B cell (primary cell): ENCODE results near the gene UNC5C.

Experiments
- EZH2 ChIP-seq: IDR thresholded peaks from 2 replicates; pipeline ENCODE4 v1.6.1; 2012; ENCODE audit warnings: borderline replicate concordance, low read depth, mild to moderate bottlenecking, moderate library complexity, low read length; ENCODE audit not compliant: insufficient read depth, poor library complexity, severe bottlenecking
- TF ChIP-seq, protein P1 (sequence below): fragments of 200-600 bp; IDR thresholded peaks from one replicate; pipeline ENCODE4 v1.8.0; 2022; ENCODE audit warnings: antibody characterized with exemption, mild to moderate bottlenecking

DNA sequence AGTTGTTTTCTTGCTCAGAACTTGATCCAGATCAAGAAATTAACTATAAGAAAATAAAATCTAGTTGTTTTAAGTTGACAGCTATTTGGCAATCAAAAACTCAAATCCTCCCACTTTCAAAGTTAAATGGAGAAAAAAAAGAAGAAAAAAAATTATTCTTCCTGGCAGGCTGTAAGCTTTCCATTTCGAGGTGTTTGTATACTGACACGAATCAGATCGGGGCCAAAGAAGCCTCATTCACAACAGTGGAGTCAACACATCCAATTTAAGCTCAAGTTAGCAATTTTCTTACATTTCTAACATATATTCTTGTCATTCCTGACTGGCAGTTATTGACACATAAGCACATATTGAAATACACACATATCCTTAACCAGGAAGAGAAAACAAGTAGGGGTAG is 119.4 kb downstream of the UNC5C start:
- no peak for TF ChIP-seq EZH2
- TF ChIP-seq, protein P1, sequence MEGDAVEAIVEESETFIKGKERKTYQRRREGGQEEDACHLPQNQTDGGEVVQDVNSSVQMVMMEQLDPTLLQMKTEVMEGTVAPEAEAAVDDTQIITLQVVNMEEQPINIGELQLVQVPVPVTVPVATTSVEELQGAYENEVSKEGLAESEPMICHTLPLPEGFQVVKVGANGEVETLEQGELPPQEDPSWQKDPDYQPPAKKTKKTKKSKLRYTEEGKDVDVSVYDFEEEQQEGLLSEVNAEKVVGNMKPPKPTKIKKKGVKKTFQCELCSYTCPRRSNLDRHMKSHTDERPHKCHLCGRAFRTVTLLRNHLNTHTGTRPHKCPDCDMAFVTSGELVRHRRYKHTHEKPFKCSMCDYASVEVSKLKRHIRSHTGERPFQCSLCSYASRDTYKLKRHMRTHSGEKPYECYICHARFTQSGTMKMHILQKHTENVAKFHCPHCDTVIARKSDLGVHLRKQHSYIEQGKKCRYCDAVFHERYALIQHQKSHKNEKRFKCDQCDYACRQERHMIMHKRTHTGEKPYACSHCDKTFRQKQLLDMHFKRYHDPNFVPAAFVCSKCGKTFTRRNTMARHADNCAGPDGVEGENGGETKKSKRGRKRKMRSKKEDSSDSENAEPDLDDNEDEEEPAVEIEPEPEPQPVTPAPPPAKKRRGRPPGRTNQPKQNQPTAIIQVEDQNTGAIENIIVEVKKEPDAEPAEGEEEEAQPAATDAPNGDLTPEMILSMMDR, result no peak
